Measurements from ENCODE around the gene TBCE.

DNA sequence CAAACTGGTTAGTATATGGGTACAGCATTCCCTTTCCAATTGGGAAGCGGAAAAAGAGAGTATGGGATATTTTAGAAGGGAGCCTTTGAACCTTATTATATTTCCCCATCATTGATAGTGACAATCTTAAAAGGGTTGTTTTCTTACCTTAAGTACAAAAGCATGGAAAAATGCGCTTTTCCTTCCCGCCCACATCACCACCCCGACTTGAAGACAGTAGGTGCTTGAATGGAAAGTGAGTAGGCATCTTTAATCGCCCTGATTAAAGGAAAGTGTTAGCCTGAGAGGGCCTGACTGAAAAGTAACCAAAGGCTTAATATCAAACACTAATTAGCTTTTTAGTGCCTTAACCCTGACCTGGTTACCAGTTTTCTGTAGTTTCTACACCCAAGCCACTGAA lies 23.5 kb upstream of the TBCE start:
- no peak for TF ChIP-seq SP1 (IDR thresholded peaks at IDR 0.05)
- TF ChIP-seq, protein P1, sequence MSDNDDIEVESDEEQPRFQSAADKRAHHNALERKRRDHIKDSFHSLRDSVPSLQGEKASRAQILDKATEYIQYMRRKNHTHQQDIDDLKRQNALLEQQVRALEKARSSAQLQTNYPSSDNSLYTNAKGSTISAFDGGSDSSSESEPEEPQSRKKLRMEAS (IDR thresholded peaks at IDR 0.05): no peak
- TF ChIP-seq, protein P2, sequence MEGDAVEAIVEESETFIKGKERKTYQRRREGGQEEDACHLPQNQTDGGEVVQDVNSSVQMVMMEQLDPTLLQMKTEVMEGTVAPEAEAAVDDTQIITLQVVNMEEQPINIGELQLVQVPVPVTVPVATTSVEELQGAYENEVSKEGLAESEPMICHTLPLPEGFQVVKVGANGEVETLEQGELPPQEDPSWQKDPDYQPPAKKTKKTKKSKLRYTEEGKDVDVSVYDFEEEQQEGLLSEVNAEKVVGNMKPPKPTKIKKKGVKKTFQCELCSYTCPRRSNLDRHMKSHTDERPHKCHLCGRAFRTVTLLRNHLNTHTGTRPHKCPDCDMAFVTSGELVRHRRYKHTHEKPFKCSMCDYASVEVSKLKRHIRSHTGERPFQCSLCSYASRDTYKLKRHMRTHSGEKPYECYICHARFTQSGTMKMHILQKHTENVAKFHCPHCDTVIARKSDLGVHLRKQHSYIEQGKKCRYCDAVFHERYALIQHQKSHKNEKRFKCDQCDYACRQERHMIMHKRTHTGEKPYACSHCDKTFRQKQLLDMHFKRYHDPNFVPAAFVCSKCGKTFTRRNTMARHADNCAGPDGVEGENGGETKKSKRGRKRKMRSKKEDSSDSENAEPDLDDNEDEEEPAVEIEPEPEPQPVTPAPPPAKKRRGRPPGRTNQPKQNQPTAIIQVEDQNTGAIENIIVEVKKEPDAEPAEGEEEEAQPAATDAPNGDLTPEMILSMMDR (IDR thresholded peaks at IDR 0.05; ENCODE audit: low read depth, low read length, missing input control): no peak
- TF ChIP-seq EGR1 (IDR thresholded peaks at IDR 0.05; ENCODE audit: low read depth in 2 of 2): no peak
- no peak for TF ChIP-seq JUND (IDR thresholded peaks at IDR 0.05)
- TF ChIP-seq RAD21 (IDR thresholded peaks at IDR 0.05): no peak
- TF ChIP-seq, protein P3, sequence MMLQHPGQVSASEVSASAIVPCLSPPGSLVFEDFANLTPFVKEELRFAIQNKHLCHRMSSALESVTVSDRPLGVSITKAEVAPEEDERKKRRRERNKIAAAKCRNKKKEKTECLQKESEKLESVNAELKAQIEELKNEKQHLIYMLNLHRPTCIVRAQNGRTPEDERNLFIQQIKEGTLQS (IDR thresholded peaks at IDR 0.05): no peak
- TF ChIP-seq, protein P4, sequence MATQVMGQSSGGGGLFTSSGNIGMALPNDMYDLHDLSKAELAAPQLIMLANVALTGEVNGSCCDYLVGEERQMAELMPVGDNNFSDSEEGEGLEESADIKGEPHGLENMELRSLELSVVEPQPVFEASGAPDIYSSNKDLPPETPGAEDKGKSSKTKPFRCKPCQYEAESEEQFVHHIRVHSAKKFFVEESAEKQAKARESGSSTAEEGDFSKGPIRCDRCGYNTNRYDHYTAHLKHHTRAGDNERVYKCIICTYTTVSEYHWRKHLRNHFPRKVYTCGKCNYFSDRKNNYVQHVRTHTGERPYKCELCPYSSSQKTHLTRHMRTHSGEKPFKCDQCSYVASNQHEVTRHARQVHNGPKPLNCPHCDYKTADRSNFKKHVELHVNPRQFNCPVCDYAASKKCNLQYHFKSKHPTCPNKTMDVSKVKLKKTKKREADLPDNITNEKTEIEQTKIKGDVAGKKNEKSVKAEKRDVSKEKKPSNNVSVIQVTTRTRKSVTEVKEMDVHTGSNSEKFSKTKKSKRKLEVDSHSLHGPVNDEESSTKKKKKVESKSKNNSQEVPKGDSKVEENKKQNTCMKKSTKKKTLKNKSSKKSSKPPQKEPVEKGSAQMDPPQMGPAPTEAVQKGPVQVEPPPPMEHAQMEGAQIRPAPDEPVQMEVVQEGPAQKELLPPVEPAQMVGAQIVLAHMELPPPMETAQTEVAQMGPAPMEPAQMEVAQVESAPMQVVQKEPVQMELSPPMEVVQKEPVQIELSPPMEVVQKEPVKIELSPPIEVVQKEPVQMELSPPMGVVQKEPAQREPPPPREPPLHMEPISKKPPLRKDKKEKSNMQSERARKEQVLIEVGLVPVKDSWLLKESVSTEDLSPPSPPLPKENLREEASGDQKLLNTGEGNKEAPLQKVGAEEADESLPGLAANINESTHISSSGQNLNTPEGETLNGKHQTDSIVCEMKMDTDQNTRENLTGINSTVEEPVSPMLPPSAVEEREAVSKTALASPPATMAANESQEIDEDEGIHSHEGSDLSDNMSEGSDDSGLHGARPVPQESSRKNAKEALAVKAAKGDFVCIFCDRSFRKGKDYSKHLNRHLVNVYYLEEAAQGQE (IDR thresholded peaks at IDR 0.05): no peak

Data from liver (tissue), 3 donors.